Astrocyte (in vitro differentiated cells and primary cell): ENCODE measurements around the gene PINLYP. TPM values are rescaled to one million over a fixed set of nuclear protein-coding genes. Genes with fewer than 3 reads are reported as not detected.
A peak's percentile ranks its signal among the peaks of the same experiment; 100 is the strongest.

Experiments used
- DNase-seq: peaks from one replicate; pipeline ENCODE4 v3.0.0-alpha.2; 2010; ENCODE audit warnings: low read depth
- FAIRE-seq: peaks from 2 replicates; lab custom pipeline; 2011; peaks lifted over from hg19 to GRCh38; lab: Jason Lieb, UNC
- H2AFZ ChIP-seq: 2 replicates; pipeline ENCODE4 v1.6.0; 2012; ENCODE audit warnings: low read depth, low read length, inconsistent platforms
- H3K27ac ChIP-seq: 2 replicates; pipeline ENCODE4 v1.5.1; 2011; ENCODE audit warnings: low read depth, low read length, inconsistent platforms
- H3K27me3 ChIP-seq: 2 replicates; pipeline ENCODE4 v1.6.0; 2011; ENCODE audit warnings: low read length, inconsistent platforms; ENCODE audit not compliant: insufficient read depth
- H3K36me3 ChIP-seq: 2 replicates; pipeline ENCODE4 v1.5.1; 2011; ENCODE audit warnings: low read length, inconsistent platforms; ENCODE audit not compliant: insufficient read depth
- H3K4me1 ChIP-seq: 2 replicates; pipeline ENCODE4 v1.5.1; 2011; ENCODE audit warnings: low read length, inconsistent platforms; ENCODE audit not compliant: insufficient read depth
- H3K4me2 ChIP-seq: 2 replicates; pipeline ENCODE4 v1.6.0; 2012; ENCODE audit warnings: low read length, inconsistent platforms
- H3K4me3 ChIP-seq: 2 replicates; pipeline ENCODE4 v1.5.1; 2011; ENCODE audit warnings: low read depth, mild to moderate bottlenecking, low read length, inconsistent platforms; ENCODE audit not compliant: insufficient read depth
- H3K79me2 ChIP-seq: 2 replicates; pipeline ENCODE4 v1.6.0; 2012; ENCODE audit warnings: mild to moderate bottlenecking, low read length, inconsistent platforms; ENCODE audit not compliant: insufficient read depth
- H3K9ac ChIP-seq: 2 replicates; pipeline ENCODE4 v1.6.0; 2012; ENCODE audit warnings: mild to moderate bottlenecking, low read length, inconsistent platforms
- H3K9me3 ChIP-seq: 2 replicates; pipeline ENCODE4 v1.5.1; 2012; ENCODE audit warnings: low read depth, mild to moderate bottlenecking, low read length, inconsistent platforms; ENCODE audit not compliant: insufficient read depth
- H4K20me1 ChIP-seq: 2 replicates; pipeline ENCODE4 v1.6.0; 2012; ENCODE audit warnings: low read length, inconsistent platforms; ENCODE audit not compliant: insufficient read depth
- H3K27ac Mint-ChIP-seq: one replicate; pipeline ENCODE4 v1.8.0; 2021; ENCODE audit warnings: mild to moderate bottlenecking, mixed read lengths; ENCODE audit not compliant: unreplicated experiment
- H3K27me3 Mint-ChIP-seq: one replicate; pipeline ENCODE4 v1.8.0; 2021; ENCODE audit warnings: low read depth, mixed read lengths; ENCODE audit not compliant: unreplicated experiment
- H3K36me3 Mint-ChIP-seq: one replicate; pipeline ENCODE4 v1.8.0; 2021; ENCODE audit warnings: low read depth, mixed read lengths; ENCODE audit not compliant: unreplicated experiment
- H3K4me1 Mint-ChIP-seq: one replicate; pipeline ENCODE4 v1.8.0; 2021; ENCODE audit warnings: low read depth, mixed read lengths; ENCODE audit not compliant: unreplicated experiment
- H3K4me3 Mint-ChIP-seq: one replicate; pipeline ENCODE4 v1.8.0; 2021; ENCODE audit warnings: mild to moderate bottlenecking, moderate library complexity, mixed read lengths; ENCODE audit not compliant: unreplicated experiment
- H3K9me3 Mint-ChIP-seq: one replicate; pipeline ENCODE4 v1.8.0; 2021; ENCODE audit warnings: mild to moderate bottlenecking, mixed read lengths; ENCODE audit not compliant: unreplicated experiment
- CTCF ChIP-seq: IDR thresholded peaks from 2 replicates; pipeline ENCODE4 v1.5.1; 2011; ENCODE audit warnings: low read depth, mild to moderate bottlenecking, inconsistent platforms, low read length, moderate library complexity; ENCODE audit not compliant: insufficient read depth
- EZH2 ChIP-seq: IDR thresholded peaks from 2 replicates; pipeline ENCODE4 v1.6.1; 2012; ENCODE audit warnings: mild to moderate bottlenecking, low read length, inconsistent platforms; ENCODE audit not compliant: insufficient read depth
- total RNA-seq: library from RNA; stranded (reverse); gene quantifications from 2 replicates; pipeline ENCODE4 v1.2.1, GENCODE V29; 2021

The PINLYP gene
- total RNA-seq, 1 donor from 2014 or later, result 0.30 TPM

- Histone ChIP-seq H3K4me2 (no peak overlapping the region), H3K4me3 (no peak overlapping the region), H3K27me3 (no peaks in the 10 kb centered on the region), H3K9ac (no peak overlapping the region), H3K36me3 (peaks cover 29% of the 10 kb centered on the region), H3K27ac (no peak overlapping the region), H3K4me1 (no peaks in the 10 kb centered on the region), H3K79me2 (no peaks in the 10 kb centered on the region), H4K20me1 (no peaks in the 10 kb centered on the region), H2AFZ (no peak overlapping the region), H3K9me3 (no peaks in the 10 kb centered on the region)
- H3K4me1 Mint-ChIP-seq, result no peaks in the 10 kb centered on the region
- H3K27ac Mint-ChIP-seq, result no peak overlapping the region
- H3K27me3 Mint-ChIP-seq, result no peaks in the 10 kb centered on the region
- H3K4me3 Mint-ChIP-seq, result no peak overlapping the region
- no peak for FAIRE-seq
- peaks cover 34% of the 10 kb centered on the region for H3K36me3 Mint-ChIP-seq
- H3K9me3 Mint-ChIP-seq, result peaks cover 3% of the 10 kb centered on the region
- TF ChIP-seq CTCF (no peak), EZH2 (no peak)
- DNase-seq, result no peak
These were observed 33.5 kb upstream of the PINLYP start for GRCh38 chr19:43541920-43542650.

GRCh38 chr19:43544077-43544476, 31.5 kb upstream of the PINLYP start:
- Histone ChIP-seq H3K27ac (no peak overlapping the region), H3K79me2 (no peaks in the 10 kb centered on the region), H3K9me3 (no peaks in the 10 kb centered on the region), H3K4me1 (no peaks in the 10 kb centered on the region), H3K36me3 (peaks cover 21% of the 10 kb centered on the region), H3K4me3 (no peak overlapping the region), H3K27me3 (no peaks in the 10 kb centered on the region), H3K9ac (no peak overlapping the region), H3K4me2 (no peak overlapping the region), H2AFZ (no peak overlapping the region), H4K20me1 (no peaks in the 10 kb centered on the region)
- Mint-ChIP-seq H3K27me3 (no peaks in the 10 kb centered on the region), H3K36me3 (peaks cover 30% of the 10 kb centered on the region), H3K27ac (no peak overlapping the region), H3K4me1 (no peaks in the 10 kb centered on the region), H3K4me3 (no peak overlapping the region), H3K9me3 (peaks cover 3% of the 10 kb centered on the region)
- TF ChIP-seq CTCF (no peak), EZH2 (no peak)
- FAIRE-seq, result no peak
- no peak for DNase-seq

- H3K4me1 Mint-ChIP-seq, result no peaks in the 10 kb centered on the region
- Histone ChIP-seq H3K4me1 (no peaks in the 10 kb centered on the region), H3K9me3 (no peaks in the 10 kb centered on the region), H3K4me2 (no peak overlapping the region), H3K9ac (no peak overlapping the region), H4K20me1 (no peaks in the 10 kb centered on the region), H3K4me3 (no peak overlapping the region), H3K36me3 (peaks cover 18% of the 10 kb centered on the region), H3K79me2 (no peaks in the 10 kb centered on the region), H3K27ac (no peak overlapping the region), H2AFZ (no peak overlapping the region), H3K27me3 (no peaks in the 10 kb centered on the region)
- H3K27me3 Mint-ChIP-seq, result no peaks in the 10 kb centered on the region
- no peaks in the 10 kb centered on the region for H3K9me3 Mint-ChIP-seq
- no peak for FAIRE-seq
- peak overlapping the region; percentile 28 for H3K27ac Mint-ChIP-seq
- TF ChIP-seq EZH2 (no peak), CTCF (no peak)
- peaks cover 27% of the 10 kb centered on the region for H3K36me3 Mint-ChIP-seq
- H3K4me3 Mint-ChIP-seq, result no peak overlapping the region
- DNase-seq, result no peak
These were observed 30.3 kb upstream of the PINLYP start for GRCh38 chr19:43545276-43545675.
